T-helper 2 cell treated with Interferon-gamma antibody and Interleukin-4, amounts not matched to agents 100 ng/mL and 5 ng/mL, for 36 hours (primary cell): Measurements from ENCODE around the gene INF2. TPM values are rescaled to one million over a fixed set of nuclear protein-coding genes. Genes with fewer than 3 reads are reported as not detected.

Source experiments
- intact Hi-C: fragments of 100-400 bp; cut with micrococcal nuclease; formaldehyde crosslinking; loops from one replicate; pipeline ENCODE4 v1.15.1; 2023
- total RNA-seq: library from RNA; stranded (reverse); gene quantifications from 2 replicates; pipeline ENCODE4 v1.2.3, GENCODE V29; 2022

Gene INF2
- total RNA-seq, 1 donor from 2014 or later: 169 TPM

GRCh38 chr14:104732931-104733681 lies 43.7 kb downstream of the INF2 start:
- intact Hi-C loops: no loop called here

DNA sequence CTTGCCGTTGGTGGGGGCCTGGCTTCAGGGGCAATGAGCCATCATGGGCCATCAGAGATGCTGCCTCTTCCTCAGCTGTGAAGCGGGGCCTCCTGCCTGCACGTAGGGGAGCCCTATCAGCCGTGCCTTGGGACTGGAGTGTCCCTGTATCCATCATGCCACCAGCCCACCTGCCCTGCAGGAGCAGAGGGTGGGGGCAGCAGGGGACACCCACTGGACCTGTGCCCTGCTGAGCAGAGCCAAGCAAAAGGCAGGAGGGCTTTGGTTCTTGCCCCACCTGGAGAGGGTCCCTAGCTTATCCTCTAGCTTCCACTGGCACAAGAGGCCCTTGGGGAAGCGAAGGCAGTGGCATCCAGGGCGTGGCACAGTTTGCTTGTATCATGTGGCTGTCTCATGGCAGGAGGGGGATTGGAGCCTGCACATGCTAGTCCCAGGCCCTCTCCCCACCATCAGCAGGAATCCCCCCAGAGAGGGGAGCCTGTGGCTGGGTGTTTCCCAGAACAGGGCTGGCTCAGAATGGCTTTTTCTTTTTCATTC lies 44.7 kb downstream of the INF2 start:
- intact Hi-C loops: no loop called here

DNA sequence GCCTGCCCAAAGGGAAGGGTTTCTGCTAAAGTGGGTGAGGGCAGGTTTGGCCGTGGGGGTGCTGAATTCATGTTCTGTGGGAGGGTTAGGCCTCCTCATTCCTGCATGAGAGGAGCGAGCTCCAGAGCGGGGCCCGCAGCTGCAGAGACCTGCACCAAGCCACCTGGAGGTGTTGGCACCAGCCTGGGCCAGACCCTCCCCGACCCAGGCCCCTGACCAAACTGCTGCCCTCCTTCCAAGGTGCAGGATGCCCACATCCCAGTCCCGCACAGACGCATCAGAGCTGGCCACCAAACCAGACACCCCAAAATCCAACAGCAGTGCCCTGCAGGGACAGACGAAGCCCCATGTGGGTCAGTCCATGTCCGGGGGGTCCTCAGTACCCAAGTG lies 45.2 kb downstream of the INF2 start:
- intact Hi-C loops: no loop called here

DNA sequence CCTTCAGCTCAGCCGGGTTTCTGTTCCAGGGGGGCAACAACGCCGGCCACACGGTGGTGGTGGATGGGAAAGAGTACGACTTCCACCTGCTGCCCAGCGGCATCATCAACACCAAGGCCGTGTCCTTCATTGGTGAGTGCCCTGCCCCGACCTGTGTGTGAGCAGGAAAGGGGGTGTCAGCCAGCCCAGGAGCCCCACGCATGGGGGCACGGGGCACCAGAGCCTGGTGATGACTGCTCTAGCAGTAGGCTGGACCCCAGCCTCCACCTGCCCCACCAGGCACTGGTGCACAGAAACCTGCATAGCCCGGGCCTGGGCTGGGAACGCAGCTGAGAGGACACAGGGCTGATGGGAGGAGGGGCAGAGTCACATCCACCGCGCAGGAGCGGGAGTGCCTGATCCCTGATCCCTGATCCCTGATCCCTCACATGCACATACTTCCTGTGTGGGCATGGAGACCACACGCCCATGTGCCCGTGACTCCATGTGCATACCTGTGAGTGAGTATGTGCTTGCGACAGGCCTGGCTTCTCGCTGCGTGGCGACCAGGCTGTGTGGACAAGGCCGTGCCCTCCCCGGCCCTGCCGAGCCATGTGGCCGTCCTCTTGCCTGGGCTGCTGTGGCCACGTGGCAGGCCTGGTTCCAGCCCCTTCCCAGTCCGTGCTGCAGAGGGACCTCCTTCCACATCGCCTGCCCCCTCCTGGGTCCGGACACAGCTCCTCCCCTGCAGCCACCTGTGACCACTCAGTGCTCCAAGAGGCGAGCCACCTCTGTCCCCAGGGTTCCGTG lies 45.8 kb downstream of the INF2 start:
- intact Hi-C loops: no loop called here

GRCh38 chr14:104735830-104736642 lies 46.6 kb downstream of the INF2 start:
- intact Hi-C loops: no loop called here

DNA sequence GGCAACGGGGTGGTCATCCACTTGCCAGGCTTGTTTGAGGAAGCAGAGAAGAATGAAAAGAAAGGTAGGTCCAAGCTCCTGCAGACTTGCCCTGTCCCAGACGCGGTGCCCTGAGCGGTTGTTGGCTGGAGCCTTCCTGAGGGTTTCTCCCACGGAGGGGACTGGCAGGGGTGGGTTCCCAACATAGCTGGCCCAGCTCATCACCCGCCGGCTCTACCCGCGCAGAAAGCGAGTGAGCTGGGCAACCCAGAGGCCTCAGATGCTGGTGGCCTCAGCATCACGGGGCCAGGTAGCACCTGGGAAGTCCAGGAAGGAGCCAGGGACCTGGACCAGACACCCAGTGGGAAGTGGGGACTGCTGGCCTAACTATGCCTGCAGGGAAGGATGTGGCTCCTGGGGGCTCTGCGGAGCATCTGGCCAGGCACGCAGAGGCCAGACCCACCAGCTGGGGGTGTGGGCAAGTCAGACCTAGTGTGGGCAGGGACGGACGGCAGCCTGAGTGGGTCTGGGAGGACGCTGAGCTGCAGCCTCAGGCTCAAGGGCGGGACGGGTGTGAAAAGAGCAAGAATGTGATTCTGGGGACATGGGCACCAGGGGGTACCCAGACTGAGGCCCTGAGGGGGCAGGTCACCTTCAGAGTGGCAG lies 49.1 kb downstream of the INF2 start:
- intact Hi-C loops: no loop called here

- intact Hi-C loops: no loop called here
These were observed 49.6 kb downstream of the INF2 start for GRCh38 chr14:104739026-104739425.

DNA sequence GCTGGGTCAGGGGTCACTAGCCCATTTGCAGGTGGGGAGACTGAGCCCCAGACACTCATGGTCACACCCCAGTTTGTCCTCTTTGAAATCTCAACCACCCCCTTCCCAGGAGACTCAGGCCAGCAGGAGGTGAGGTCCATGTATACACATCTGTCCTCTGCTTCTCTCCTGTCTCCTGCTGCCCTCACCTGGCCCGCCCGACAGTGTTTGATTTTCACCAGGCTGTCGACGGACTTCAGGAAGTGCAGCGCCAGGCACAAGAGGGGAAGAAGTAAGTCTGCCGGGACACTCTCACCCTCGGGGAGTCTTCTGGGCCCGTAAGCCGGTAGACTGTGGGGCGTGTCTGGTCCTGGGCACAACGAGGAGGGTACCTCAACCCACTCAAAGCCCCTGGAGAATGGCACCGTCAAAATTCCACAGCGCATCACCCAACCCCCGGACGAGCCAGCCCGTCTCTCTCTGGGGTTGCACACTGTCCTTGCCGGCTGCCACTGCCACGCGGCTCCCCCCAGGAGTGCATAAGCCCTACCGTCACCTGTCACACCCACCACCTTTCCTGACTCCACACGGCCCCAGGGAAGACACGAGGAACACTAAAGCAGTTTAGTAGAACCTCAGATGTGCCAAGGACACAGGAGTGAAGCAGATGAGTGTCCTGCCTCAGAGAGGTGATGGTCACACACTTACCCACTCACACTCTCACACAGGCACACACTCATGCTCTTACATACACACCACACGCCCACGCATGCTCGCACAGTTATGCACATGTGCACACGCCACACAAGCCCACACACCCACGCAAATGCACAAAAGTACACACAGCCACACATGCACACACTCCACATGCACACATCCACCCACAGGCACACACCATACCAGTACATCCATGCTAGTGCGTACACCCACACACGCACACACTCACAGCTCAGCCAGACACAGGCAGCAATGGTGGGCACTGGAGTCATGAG lies 50.4 kb downstream of the INF2 start:
- intact Hi-C loops: no loop called here

DNA sequence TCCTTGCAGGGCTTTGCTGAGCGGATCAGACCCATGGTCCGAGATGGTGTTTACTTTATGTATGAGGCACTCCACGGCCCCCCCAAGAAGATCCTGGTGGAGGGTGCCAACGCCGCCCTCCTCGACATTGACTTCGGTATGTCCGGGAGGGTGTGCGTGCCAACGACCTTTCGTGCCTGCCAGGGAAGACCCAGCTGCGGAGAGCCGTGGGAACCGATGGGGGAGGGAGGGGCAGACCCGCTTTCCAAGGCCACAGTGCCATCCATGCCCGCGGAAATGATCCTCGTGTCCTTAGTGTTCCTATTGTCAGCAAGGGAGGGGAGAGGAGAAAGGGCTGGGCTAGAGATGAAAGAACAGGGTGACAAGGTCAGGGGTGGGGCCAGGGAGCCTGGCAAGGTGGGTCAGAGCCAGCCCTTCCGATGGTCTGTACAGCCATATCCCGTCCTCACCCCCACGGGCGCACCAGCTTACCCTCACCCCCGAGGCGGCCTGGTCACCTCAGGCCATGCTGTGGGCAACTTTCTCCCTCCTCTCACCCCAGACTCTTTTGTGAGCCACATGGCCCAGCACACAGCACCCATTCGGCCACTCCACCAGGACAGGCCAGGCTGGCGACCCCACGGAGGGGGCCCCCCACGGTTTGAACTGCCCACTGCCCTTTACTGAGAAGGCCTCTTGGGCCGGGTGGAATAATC lies 51.8 kb downstream of the INF2 start:
- intact Hi-C loops: no loop called here

- intact Hi-C loops: no loop called here
These were observed 52.4 kb downstream of the INF2 start for GRCh38 chr14:104741803-104742251.

- intact Hi-C loops: no loop called here
These were observed 53.4 kb downstream of the INF2 start for GRCh38 chr14:104742586-104743455.

DNA sequence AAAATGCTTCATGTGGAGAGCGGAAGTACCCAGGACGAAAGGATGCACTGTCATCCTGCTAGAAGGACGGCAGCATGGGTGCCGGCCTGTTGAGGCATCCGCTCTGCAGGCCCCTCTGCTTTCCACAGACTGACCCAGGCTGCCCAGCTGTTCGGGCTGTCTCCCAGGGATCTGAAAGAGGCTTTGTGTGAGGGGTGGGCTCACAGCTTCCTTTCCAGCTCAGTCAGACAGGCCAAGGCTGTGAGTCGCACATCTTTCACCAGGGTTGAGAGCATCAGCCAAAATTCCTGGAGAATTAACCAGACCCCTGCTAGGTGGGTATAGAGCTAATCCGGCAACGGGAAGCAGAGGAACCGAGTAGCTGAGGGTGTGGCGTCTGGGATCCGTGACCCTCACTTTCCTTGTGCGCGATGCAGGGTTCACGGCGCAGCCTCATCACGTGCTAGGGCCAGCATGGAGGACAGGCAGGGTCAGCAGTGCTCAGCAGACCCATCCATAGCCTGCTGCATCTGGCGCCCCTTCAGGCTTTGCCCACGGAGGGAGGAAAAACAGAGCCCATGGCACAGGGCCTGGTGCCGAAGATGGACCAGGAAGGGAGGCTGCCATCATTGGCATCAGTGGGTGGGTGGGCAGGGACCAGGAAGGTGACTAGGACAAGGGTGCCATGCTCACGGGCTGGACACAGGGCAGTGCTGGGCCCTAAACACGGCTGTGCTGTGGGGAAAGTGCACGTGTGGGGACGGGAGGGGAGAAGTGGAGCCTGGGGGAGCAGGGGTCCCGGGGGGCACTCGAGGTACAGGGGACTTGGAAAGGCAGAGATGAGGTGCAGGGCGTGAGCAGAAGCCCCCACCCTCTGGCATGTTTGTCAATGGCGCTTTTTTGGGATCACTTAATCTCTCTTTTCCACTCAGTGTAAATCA lies 54.3 kb downstream of the INF2 start:
- intact Hi-C loops: no loop called here

GRCh38 chr14:104744484-104744883 lies 55.1 kb downstream of the INF2 start:
- intact Hi-C loops: no loop called here

DNA sequence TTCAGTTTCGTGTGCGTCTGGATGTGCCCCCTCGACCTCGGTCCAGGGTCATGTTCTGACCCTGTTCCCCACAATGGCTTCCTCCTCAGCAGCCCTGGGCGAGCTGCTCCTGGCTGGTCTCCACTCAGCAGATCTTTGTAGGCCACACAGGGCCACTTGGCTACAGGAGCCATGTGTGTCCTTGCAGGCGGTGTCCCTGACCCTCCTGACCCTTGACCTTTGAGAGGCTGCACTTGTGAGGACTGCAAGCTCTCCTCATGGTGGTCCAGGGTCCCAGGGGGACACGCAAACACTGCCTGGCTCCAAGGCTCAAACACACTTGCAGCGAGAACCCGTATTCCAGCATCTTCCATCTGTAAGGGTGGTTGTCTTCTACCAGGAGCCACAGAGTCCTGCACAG lies 56.0 kb downstream of the INF2 start:
- intact Hi-C loops: no loop called here

DNA sequence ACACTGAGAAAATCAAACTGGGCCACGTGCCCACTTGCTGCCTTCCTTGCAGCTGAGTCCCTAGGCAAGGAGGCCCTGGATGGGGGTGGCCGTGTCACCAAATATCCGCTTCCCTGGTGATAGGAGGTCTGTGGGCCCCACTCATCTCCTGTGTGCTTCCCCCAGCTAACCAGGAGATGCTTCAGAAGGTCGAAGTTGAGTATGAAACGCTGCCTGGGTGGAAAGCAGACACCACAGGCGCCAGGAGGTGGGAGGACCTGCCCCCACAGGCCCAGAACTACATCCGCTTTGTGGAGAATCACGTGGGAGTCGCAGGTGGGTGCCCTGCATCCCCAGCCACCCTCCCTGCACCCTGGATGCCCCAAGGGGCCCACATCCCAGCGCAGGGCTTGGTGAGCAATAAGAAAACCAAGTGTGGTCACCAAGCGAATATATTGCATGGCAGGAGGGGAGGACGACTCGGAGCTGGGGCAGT lies 56.7 kb downstream of the INF2 start:
- intact Hi-C loops: no loop called here

- intact Hi-C loops: no loop called here
These were observed 57.6 kb downstream of the INF2 start for GRCh38 chr14:104746934-104747481.

DNA sequence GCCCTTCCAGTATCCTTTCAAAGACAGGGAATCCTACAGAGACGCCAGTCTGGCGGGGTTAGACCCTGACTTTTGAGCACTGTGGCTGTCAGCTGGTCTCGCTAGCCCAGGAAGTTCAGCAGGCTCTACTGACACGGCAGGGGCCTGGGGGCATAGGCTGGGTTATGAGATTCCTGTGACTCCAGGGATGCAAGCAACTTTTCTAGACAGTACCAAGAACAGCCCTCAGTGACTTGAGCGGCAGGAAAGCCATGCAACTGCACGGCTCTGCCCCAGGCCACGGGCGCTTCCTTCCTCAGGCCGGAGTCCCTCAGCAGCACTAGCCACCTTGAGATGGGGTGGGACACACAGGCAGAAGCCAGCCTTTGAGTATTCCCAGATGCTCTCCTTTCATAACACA lies 58.5 kb downstream of the INF2 start:
- intact Hi-C loops: no loop called here
